Measurements from ENCODE around the gene SPATA24.

GRCh38 chr5:139392324-139392677 lies 11.6 kb downstream of the SPATA24 start:
- TF ChIP-seq CTCF (IDR thresholded peaks at IDR 0.05) (no peak), POLR2AphosphoS5 (IDR thresholded peaks at IDR 0.05) (no peak)
